Sigmoid colon (tissue), 4 donors: Measurements from ENCODE around the gene GET3.

Experiments used
- POLR2A ChIP-seq, 2 donors: fragments of 450-650 bp; IDR thresholded peaks; one replicate each; pipeline ENCODE4 v1.6.1; 2016; ENCODE audit warnings: antibody characterized with exemption in 2 of 2, mild to moderate bottlenecking in 2 of 2, moderate library complexity in 2 of 2
- POLR2AphosphoS5 ChIP-seq, 4 donors: sonication (generic); formaldehyde crosslinking; IDR thresholded peaks; one replicate each; pipeline ENCODE4 v1.6.1; 2017; ENCODE audit warnings: antibody characterized with exemption in 4 of 4
- TF ChIP-seq, protein P1 (sequence below), 4 experiments: fragments of 450-650 bp in 3 of 4; fragments of 200-600 bp in 1 of 4; IDR thresholded peaks; one replicate each; pipeline ENCODE4 v1.5.1; 2016 to 2019; ENCODE audit warnings: antibody characterized with exemption in 4 of 4, mild to moderate bottlenecking in 3 of 4, moderate library complexity in 2 of 4

- TF ChIP-seq, protein P1, sequence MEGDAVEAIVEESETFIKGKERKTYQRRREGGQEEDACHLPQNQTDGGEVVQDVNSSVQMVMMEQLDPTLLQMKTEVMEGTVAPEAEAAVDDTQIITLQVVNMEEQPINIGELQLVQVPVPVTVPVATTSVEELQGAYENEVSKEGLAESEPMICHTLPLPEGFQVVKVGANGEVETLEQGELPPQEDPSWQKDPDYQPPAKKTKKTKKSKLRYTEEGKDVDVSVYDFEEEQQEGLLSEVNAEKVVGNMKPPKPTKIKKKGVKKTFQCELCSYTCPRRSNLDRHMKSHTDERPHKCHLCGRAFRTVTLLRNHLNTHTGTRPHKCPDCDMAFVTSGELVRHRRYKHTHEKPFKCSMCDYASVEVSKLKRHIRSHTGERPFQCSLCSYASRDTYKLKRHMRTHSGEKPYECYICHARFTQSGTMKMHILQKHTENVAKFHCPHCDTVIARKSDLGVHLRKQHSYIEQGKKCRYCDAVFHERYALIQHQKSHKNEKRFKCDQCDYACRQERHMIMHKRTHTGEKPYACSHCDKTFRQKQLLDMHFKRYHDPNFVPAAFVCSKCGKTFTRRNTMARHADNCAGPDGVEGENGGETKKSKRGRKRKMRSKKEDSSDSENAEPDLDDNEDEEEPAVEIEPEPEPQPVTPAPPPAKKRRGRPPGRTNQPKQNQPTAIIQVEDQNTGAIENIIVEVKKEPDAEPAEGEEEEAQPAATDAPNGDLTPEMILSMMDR (IDR thresholded peaks at IDR 0.05): no peak
- TF ChIP-seq POLR2A (IDR thresholded peaks at IDR 0.05): no peak
- no peak for TF ChIP-seq POLR2AphosphoS5 (IDR thresholded peaks at IDR 0.05)
Measured at GRCh38 chr19:12720296-12720695, 17.0 kb upstream of the GET3 start.
